GM18526 (cell line): ENCODE results near the gene PRR13.

Experiments
- POLR2A ChIP-seq: IDR thresholded peaks from 3 replicates; pipeline ENCODE4 v1.6.1; 2011; ENCODE audit not compliant: insufficient read length; ENCODE audit errors: extremely low read depth

Gene PRR13

DNA sequence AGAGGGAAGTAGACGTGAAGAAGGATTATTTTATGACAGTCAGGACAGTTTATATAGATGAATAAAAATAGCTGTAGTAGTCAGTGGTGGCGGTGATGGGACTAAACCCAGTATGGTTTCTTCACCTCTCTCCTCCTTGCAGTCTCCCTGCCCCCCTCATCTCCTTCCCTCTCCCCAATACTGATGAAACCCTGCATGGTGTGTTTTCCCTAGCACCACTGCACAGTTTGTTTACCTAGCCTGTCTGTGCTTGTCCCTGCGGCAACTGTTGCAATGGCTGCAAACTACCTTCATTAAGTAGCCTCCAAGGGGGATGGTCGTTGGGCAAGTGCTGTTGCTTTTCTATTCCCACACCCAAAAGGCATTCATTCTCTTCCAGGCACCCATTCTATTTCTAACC is 25.1 kb downstream of the PRR13 start:
- no peak for TF ChIP-seq POLR2A

DNA sequence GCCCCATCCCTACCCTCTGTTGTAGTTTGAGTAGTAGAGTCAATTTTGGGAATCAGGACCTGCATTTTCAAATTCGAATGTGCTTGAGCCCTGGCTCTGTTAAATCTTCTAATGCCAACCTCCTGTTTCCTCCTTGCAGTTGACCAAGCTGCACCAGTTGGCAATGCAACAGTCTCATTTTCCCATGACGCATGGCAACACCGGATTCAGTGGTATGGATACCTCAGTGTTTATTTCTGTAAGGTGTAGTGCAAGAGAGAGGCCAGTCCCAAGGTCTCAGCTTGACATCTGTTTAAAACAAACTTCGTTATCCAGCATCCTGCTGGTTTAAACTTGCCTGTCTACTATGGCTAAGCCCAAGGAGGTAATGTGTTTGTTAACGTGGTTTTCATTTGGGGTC is 25.5 kb downstream of the PRR13 start:
- no peak for TF ChIP-seq POLR2A

- TF ChIP-seq POLR2A = no peak
Observed at GRCh38 chr12:53467880-53468279, 26.3 kb downstream of the PRR13 start.

- no peak for TF ChIP-seq POLR2A
Observed at GRCh38 chr12:53468282-53468681, 26.7 kb downstream of the PRR13 start.

- TF ChIP-seq POLR2A = no peak
Observed at GRCh38 chr12:53472056-53472582, 30.6 kb downstream of the PRR13 start.

- TF ChIP-seq POLR2A = no peak
Observed at GRCh38 chr12:53474077-53474476, 32.5 kb downstream of the PRR13 start.

- TF ChIP-seq POLR2A = no peak
Observed at GRCh38 chr12:53474819-53475218, 33.3 kb downstream of the PRR13 start.

- no peak for TF ChIP-seq POLR2A
Observed at GRCh38 chr12:53476769-53477209, 35.3 kb downstream of the PRR13 start.

- no peak for TF ChIP-seq POLR2A
Observed at GRCh38 chr12:53478865-53479264, 37.3 kb downstream of the PRR13 start.

DNA sequence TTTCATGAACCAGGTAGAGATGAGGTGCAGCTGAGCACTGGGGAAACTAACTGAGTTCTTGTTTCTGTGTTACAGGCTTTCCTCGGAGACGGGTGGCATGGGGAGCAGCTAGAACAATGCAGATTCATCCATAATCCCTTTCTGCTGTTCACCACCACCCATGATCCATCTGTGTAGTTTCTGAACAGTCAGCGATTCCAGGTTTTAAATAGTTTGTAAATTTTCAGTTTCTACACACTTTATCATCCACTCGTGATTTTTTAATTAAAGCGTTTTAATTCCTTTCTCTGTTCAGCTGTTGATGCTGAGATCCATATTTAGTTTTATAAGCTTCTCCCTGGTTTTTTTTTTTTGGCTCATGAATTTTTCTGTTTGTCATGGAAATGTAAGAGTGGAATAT is 37.8 kb downstream of the PRR13 start:
- no peak for TF ChIP-seq POLR2A

- TF ChIP-seq POLR2A = no peak
Observed at GRCh38 chr12:53480491-53481442, 39.2 kb downstream of the PRR13 start.

GRCh38 chr12:53481939-53482586 is 40.5 kb downstream of the PRR13 start:
- no peak for TF ChIP-seq POLR2A

GRCh38 chr12:53482626-53483168 is 41.2 kb downstream of the PRR13 start:
- no peak for TF ChIP-seq POLR2A

- TF ChIP-seq POLR2A = peak; percentile 2
Observed at GRCh38 chr12:53483225-53483978, 41.9 kb downstream of the PRR13 start.

- TF ChIP-seq POLR2A = no peak
Observed at GRCh38 chr12:53483979-53484377, 42.4 kb downstream of the PRR13 start.
